K562 (cell line): Measurements from ENCODE around the gene PIWIL1. TPM values are rescaled to one million over a fixed set of nuclear protein-coding genes. Genes with fewer than 3 reads are reported as not detected.

ENCODE experiments used
- ATAC-seq: fragments of 200-7000 bp; cut with Tn5 transposase; 3 replicates; pipeline ENCODE4 v1.9.1; 2020; ENCODE audit warnings: moderate library complexity
- BruUV-seq: library from RNA; stranded (reverse); fragments of 400-500 nt; replicated peaks from 2 replicates; lab custom pipeline; 2021; lab: Mats Ljungman, UMichigan
- CTCF ChIA-PET: fragments of 300-600 bp; formaldehyde crosslinking; extraction: SDS; loops from one replicate; lab custom pipeline; 2021; ENCODE audit warnings: low intra/inter-chr PET ratio; lab: Yijun Ruan, JAX
- POLR2A ChIA-PET: fragments of 300-600, 350-650 bp; sonication (Branson Sonifier 250); formaldehyde crosslinking; extraction: SDS; loops from one replicate; lab custom pipeline; 2021; ENCODE audit warnings: antibody characterized with exemption, inconsistent platforms; lab: Yijun Ruan, JAX
- DNase-seq, 4 experiments: peaks; one replicate each; pipeline versions ENCODE4 v3.0.0 to v3.0.0-alpha.2; 2011 to 2018; ENCODE audit warnings: low spot score in 3 of 4, mixed read lengths in 3 of 4; ENCODE audit errors: extremely low read depth in 1 of 4
- FAIRE-seq: peaks from 2 replicates; lab custom pipeline; 2011; peaks lifted over from hg19 to GRCh38; lab: Jason Lieb, UNC
- H2AFZ ChIP-seq: 2 replicates; pipeline ENCODE4 v1.6.0; 2011; ENCODE audit warnings: low read depth, low read length, control low read depth, inconsistent platforms
- H3K27ac ChIP-seq: fragments of 200-600 bp; 3 replicates; pipeline ENCODE4 v1.8.0; 2011; ENCODE audit warnings: low read depth, mild to moderate bottlenecking, control low read depth, inconsistent platforms, low read length, moderate library complexity, mixed read lengths; ENCODE audit errors: extremely low read depth
- H3K27me3 ChIP-seq, 2 experiments: fragments of 300-600 bp in 1 of 2; 2 replicates in 1 of 2; 3 replicates in 1 of 2; pipeline versions ENCODE4 v1.6.0 to v1.8.0; 2011; ENCODE audit warnings: inconsistent platforms in 2 of 2, low read length in 2 of 2, mild to moderate bottlenecking in 1 of 2, mixed read lengths in 1 of 2, moderate library complexity in 1 of 2; ENCODE audit not compliant: control insufficient read depth in 2 of 2, insufficient read depth in 2 of 2
- H3K36me3 ChIP-seq: fragments of 300-600 bp; 3 replicates; pipeline ENCODE4 v1.8.0; 2011; ENCODE audit warnings: mild to moderate bottlenecking, low read length, inconsistent platforms; ENCODE audit not compliant: control insufficient read depth, insufficient read depth
- H3K4me1 ChIP-seq, 2 experiments: fragments of 200-600 bp in 1 of 2; replicated peaks in 1 of 2; 2 replicates in 1 of 2; 3 replicates in 1 of 2; pipeline versions ENCODE4 v1.5.1 to v1.8.0; 2011; ENCODE audit warnings: inconsistent platforms in 2 of 2, low read length in 2 of 2, mild to moderate bottlenecking in 1 of 2, mixed read lengths in 1 of 2, moderate library complexity in 1 of 2; ENCODE audit not compliant: control insufficient read depth in 2 of 2, insufficient read depth in 2 of 2
- H3K4me2 ChIP-seq: 2 replicates; pipeline ENCODE4 v1.6.1; 2011; ENCODE audit warnings: low read length, control low read depth, inconsistent platforms, mixed read lengths; ENCODE audit not compliant: insufficient read depth
- H3K4me3 ChIP-seq: fragments of 200-600 bp; sonication (generic), shearing (Covaris generic); 2 replicates; pipeline ENCODE4 v1.5.1; 2016; ENCODE audit warnings: control low read depth, inconsistent platforms
- H3K79me2 ChIP-seq: fragments of 200-600 bp; 3 replicates; pipeline ENCODE4 v1.8.0; 2011; ENCODE audit warnings: low read length, inconsistent platforms; ENCODE audit not compliant: control insufficient read depth, insufficient read depth
- H3K9ac ChIP-seq, 2 experiments: 2 replicates each; pipeline versions ENCODE4 v1.6.0 to v1.6.1; 2011; ENCODE audit warnings: low read depth in 2 of 2, low read length in 2 of 2, control low read depth in 1 of 2, inconsistent platforms in 1 of 2, mild to moderate bottlenecking in 1 of 2, mixed read lengths in 1 of 2; ENCODE audit not compliant: insufficient read depth in 1 of 2
- H3K9me1 ChIP-seq: one replicate; pipeline ENCODE4 v1.6.0; 2011; ENCODE audit warnings: inconsistent platforms, mild to moderate bottlenecking, low read length, moderate library complexity; ENCODE audit not compliant: control insufficient read depth, insufficient read depth
- H3K9me3 ChIP-seq: replicated peaks from 2 replicates; pipeline ENCODE4 v1.5.1; 2011; ENCODE audit warnings: low read depth, low read length, inconsistent platforms; ENCODE audit not compliant: control insufficient read depth, insufficient read depth
- H4K20me1 ChIP-seq: replicated peaks from 2 replicates; pipeline ENCODE4 v1.6.1; 2011; ENCODE audit warnings: low read length, inconsistent platforms, mixed read lengths; ENCODE audit not compliant: control insufficient read depth, insufficient read depth
- POLR3G ChIP-seq: IDR thresholded peaks from 2 replicates; pipeline ENCODE4 v1.6.1; 2011; ENCODE audit not compliant: insufficient read length, insufficient replicate concordance; ENCODE audit errors: extremely low read depth
- RREB1 ChIP-seq: fragments of 250-450 bp; sonication (Bioruptor Pico); IDR thresholded peaks from 2 replicates; pipeline ENCODE4 v1.4.0; 2020
- SMAD1 ChIP-seq: fragments of 150-350 bp; IDR thresholded peaks from 2 replicates; pipeline ENCODE4 v1.6.1; 2014; ENCODE audit warnings: low read length, low read depth; ENCODE audit not compliant: partially characterized antibody
- ZNF589 ChIP-seq: fragments of 200-800 bp; sonication (Bioruptor generic); IDR thresholded peaks from 2 replicates; pipeline ENCODE4 v1.6.1; 2016; ENCODE audit warnings: low read depth, missing genetic modification characterization, missing compliant biosample characterization
- ZNF79 ChIP-seq: fragments of 250-450 bp; sonication (Bioruptor Pico); IDR thresholded peaks from 2 replicates; pipeline ENCODE4 v1.4.0; 2020; ENCODE audit warnings: low read depth, mild to moderate bottlenecking, moderate library complexity
- WGBS: fragments of 100-300 bp; shearing (Covaris generic); methylation state at CpG from one replicate; pipeline ENCODE4 v1.1.6; 2016; ENCODE audit warnings: low coverage, mixed read lengths; ENCODE audit not compliant: insufficient coverage; ENCODE audit errors: missing lambda C conversion rate; 5-methylcytosine and 5-hydroxymethylcytosine counted together
- in situ Hi-C: fragments of 300-500 bp; cut with MboI; formaldehyde crosslinking; loops from 4 replicates; pipeline ENCODE4 v1.15.0; 2018; ENCODE audit warnings: inconsistent platforms, mixed read lengths
- intact Hi-C: fragments of 100-400 bp; cut with micrococcal nuclease; formaldehyde crosslinking; loops from 2 replicates; pipeline ENCODE4 v1.14.2; 2022
- polyA plus RNA-seq, 8 experiments: library from polyadenylated mRNA; depleted of rRNA in 4 of 8; stranded (reverse) in 5 of 8; unstranded in 3 of 8; fragments of >200 nt; fragmentation: Nextera tagmentation in 2 of 8; fragmentation: Illumina TruSeq in 1 of 8; extraction: Ambion mirVana in 2 of 8; extraction: Trizol in 1 of 8; gene quantifications; 2 replicates each; pipeline versions ENCODE4 v1.2.1 to v1.2.3, GENCODE V29; 2011 to 2014; ENCODE audit warnings: inconsistent platforms in 1 of 8, missing spikeins in 1 of 8
- total RNA-seq, 7 experiments: library from RNA; depleted of rRNA in 6 of 7; stranded (reverse); fragments of >200 nt in 6 of 7; fragmentation: Illumina TruSeq in 2 of 7; extraction: Trizol in 2 of 7; gene quantifications; 2 replicates each; pipeline versions ENCODE4 v1.2.1 to v1.2.3, GENCODE V29; 2011 to 2021; ENCODE audit warnings: low replicate concordance in 1 of 7

PIWIL1 gene
- total and polyA plus RNA-seq, 9 of the 15 experiments (the other 6 are each of a cell fraction or from before 2014, with no cell fraction given): not detected

GRCh38 chr12:130353081-130353480, 15.4 kb downstream of the PIWIL1 start (continued):
- TF ChIP-seq RREB1 (CRISPR knock-in tag): no peak

- no TSS peak for BruUV-seq
- intact Hi-C loops: no loop called here
- DNase-seq: no peak
Observed at GRCh38 chr12:130354407-130354806, 16.7 kb downstream of the PIWIL1 start.

More at GRCh38 chr12:130354407-130354806, 16.7 kb downstream of the PIWIL1 start:
- Histone ChIP-seq H3K9ac (no peak overlapping the region), H3K9me3 (no peaks in the 10 kb centered on the region), H3K79me2 (no peaks in the 10 kb centered on the region), H3K9me1 (no peaks in the 10 kb centered on the region), H3K4me3 (no peak overlapping the region)
- POLR2A ChIA-PET: interaction anchor here (0.7 kb wide), 1 partner anchor 337 kb away, joined by 4 read pairs; no protein-coding TSS in a partner anchor
- TF ChIP-seq SMAD1: no peak
- no peak for TF ChIP-seq ZNF79 (CRISPR knock-in tag)
- no peak for TF ChIP-seq POLR3G
- TF ChIP-seq ZNF589 (CRISPR knock-in tag): no peak
- TF ChIP-seq, all 486 proteins: peak for 0
- FAIRE-seq: no peak
- Histone ChIP-seq H2AFZ (no peak overlapping the region), H3K36me3 (no peaks in the 10 kb centered on the region), H3K4me1 (no peaks in the 10 kb centered on the region), H3K27ac (no peak overlapping the region), H4K20me1 (no peaks in the 10 kb centered on the region), H3K4me2 (no peak overlapping the region), H3K27me3 (peaks cover 12 to 22% of the 10 kb centered on the region in 2 experiments)
- CTCF ChIA-PET: no interaction called here
- ATAC-seq: no peak
- 0% methylated on average over 7 of the region's 7 CpGs for WGBS
- in situ Hi-C loops: no loop called here
